NB4 (cell line): ENCODE data around the gene ASCL4.
"Not testable (repeated sequence)": the region's sequence is repeated elsewhere in the genome, so short reads cannot be mapped to it uniquely, and the experiment has no call there.

Experiments used
- DNase-seq: peaks from one replicate; pipeline ENCODE4 v3.0.0; 2010; ENCODE audit warnings: low read depth
- H3K4me3 ChIP-seq: one replicate; pipeline ENCODE4 v1.5.1; 2011; ENCODE audit warnings: mild to moderate bottlenecking, low read depth, low read length, moderate library complexity
- CTCF ChIP-seq: IDR thresholded peaks from one replicate; pipeline ENCODE4 v1.5.1; 2012; ENCODE audit warnings: low read depth, low read length
- MAX ChIP-seq: IDR thresholded peaks from 2 replicates; pipeline ENCODE4 v1.6.1; 2011; ENCODE audit warnings: low read depth, low read length
- MYC ChIP-seq: IDR thresholded peaks from 2 replicates; pipeline ENCODE4 v1.6.1; 2011; ENCODE audit warnings: low read depth, low read length
- POLR2A ChIP-seq: IDR thresholded peaks from 2 replicates; pipeline ENCODE4 v1.6.1; 2011; ENCODE audit warnings: mild to moderate bottlenecking; ENCODE audit not compliant: insufficient read length; ENCODE audit errors: extremely low read depth

Gene ASCL4

GRCh38 chr12:107774349-107775029 lies at the start of gene ASCL4:
Gene ASCL4, plus strand, starts transcription at chr12:107774704. Its CDS starts 515 bp downstream, at chr12:107775219.
- DNase-seq: no peak
- TF ChIP-seq CTCF (no peak), MAX (no peak), MYC (no peak), POLR2A (no peak)
- no peak within 1 kb of the TSS for H3K4me3 ChIP-seq

GRCh38 chr12:107727327-107727726 lies 47.2 kb upstream of the ASCL4 start:
- DNase-seq, H3K4me3 ChIP-seq: not testable (repeated sequence)

- not testable (repeated sequence) for DNase-seq, H3K4me3 ChIP-seq
Observed at GRCh38 chr12:107727742-107728141, 46.8 kb upstream of the ASCL4 start.

- TF ChIP-seq MAX: no peak
- no peak for TF ChIP-seq MYC
- TF ChIP-seq CTCF: no peak
- no peak for TF ChIP-seq POLR2A
- no peak for DNase-seq
- no peak overlapping the region for H3K4me3 ChIP-seq
Observed at GRCh38 chr12:107730618-107731341, 43.7 kb upstream of the ASCL4 start.

GRCh38 chr12:107731366-107731765 lies 43.1 kb upstream of the ASCL4 start:
- no peak for TF ChIP-seq CTCF
- no peak for TF ChIP-seq MYC
- TF ChIP-seq MAX: no peak
- no peak for TF ChIP-seq POLR2A
- H3K4me3 ChIP-seq: no peak overlapping the region
- no peak for DNase-seq

- no peak overlapping the region for H3K4me3 ChIP-seq
- no peak for DNase-seq
- TF ChIP-seq POLR2A: no peak
- no peak for TF ChIP-seq MAX
- TF ChIP-seq MYC: no peak
- TF ChIP-seq CTCF: no peak
Observed at GRCh38 chr12:107732365-107732764, 42.1 kb upstream of the ASCL4 start.

GRCh38 chr12:107734139-107734538 lies 40.4 kb upstream of the ASCL4 start:
- TF ChIP-seq POLR2A (no peak), MAX (no peak), CTCF (no peak)
- H3K4me3 ChIP-seq: no peak overlapping the region
- no peak for DNase-seq
